HG03571 (cell line): Measurements from ENCODE around the gene ATP6V0D1.

Source experiments
- ATAC-seq: cut with Tn5 transposase; IDR thresholded peaks from one replicate; pipeline ENCODE4 v1.9.1; 2021; ENCODE audit not compliant: unreplicated experiment

ATP6V0D1 gene

GRCh38 chr16:67409631-67410030 lies 71.3 kb downstream of the ATP6V0D1 start:
- ATAC-seq = no peak

DNA sequence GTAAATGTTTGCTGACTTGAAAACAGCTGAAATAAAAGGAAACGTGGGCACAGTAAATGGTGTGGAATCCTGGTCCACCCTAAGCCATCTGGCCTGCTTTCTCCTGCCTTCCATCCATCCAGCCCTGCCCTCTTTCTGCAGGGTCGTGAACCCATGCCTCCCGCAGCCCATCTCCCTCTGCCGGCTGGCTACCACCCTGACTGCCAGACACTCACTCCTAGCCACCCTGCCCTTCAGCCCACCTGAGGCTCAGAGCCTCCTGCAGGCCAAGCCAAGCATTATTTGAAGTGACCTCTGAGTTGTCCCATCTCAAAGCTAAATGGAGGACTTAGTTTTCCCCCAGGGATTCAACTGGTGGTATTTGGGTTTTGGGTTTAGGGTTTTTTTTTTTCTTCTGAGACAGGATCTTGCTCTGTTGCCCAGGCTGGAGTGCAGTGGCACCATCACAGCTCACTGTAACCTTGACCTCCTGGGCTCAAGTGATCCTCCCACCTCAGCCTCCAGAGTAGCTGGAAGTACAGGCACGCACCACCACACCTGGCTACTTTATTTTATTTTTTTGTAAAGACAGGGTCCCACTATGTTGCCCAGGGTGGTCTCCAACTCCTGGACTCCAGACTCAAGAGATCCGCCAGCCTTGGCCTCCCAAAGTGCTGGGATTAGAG lies 73.0 kb downstream of the ATP6V0D1 start:
- no peak for ATAC-seq

GRCh38 chr16:67407176-67407787 lies 73.7 kb downstream of the ATP6V0D1 start:
- ATAC-seq = no peak

DNA sequence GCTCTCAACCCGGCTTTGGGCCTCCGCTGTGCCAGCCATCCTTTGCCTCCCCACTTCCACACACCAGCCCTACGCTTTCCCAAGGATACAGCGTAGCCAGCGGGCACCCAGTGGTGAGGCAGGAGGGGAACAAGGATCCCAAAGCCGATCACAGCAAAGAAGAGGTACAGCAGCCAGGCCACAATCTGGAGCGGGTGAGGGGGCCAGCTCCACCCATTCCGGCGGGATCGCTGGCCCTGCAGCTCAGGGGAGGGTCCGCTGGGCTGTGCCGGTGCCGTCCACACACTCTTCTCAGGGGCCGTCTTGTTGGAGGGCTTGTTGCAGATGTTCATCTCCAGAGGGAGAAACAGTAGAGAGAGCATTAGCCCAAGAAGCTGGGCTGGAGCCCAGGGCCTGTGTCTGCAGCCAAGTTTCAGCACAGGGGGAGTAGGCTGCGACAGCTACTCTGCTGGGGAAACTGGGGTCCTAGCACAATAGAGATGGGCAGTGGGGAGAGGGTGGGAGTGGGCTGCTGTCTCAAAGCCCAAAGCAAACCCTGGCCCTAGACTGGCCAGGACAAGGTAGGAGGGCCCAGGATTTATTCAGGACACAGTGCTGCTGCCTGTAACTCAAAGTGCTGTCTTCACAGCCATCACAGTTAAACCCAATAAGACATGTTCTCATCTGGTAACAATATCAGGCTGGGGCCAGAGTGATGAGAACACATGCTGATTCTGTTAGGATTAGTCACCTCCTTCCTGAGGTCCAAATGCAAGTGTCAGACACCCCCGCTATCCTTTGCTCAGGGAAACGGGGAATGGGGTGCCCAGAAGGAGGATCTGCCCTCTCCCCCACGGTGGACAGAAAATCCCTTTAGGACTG lies 74.6 kb downstream of the ATP6V0D1 start:
- no peak for ATAC-seq

- no peak for ATAC-seq
These were observed 75.6 kb downstream of the ATP6V0D1 start for GRCh38 chr16:67405336-67405735.

GRCh38 chr16:67404740-67405226 lies 76.2 kb downstream of the ATP6V0D1 start:
- ATAC-seq = no peak

GRCh38 chr16:67403976-67404555 lies 76.9 kb downstream of the ATP6V0D1 start:
- ATAC-seq = no peak

GRCh38 chr16:67400901-67401300 lies 80.1 kb downstream of the ATP6V0D1 start:
- no peak for ATAC-seq

DNA sequence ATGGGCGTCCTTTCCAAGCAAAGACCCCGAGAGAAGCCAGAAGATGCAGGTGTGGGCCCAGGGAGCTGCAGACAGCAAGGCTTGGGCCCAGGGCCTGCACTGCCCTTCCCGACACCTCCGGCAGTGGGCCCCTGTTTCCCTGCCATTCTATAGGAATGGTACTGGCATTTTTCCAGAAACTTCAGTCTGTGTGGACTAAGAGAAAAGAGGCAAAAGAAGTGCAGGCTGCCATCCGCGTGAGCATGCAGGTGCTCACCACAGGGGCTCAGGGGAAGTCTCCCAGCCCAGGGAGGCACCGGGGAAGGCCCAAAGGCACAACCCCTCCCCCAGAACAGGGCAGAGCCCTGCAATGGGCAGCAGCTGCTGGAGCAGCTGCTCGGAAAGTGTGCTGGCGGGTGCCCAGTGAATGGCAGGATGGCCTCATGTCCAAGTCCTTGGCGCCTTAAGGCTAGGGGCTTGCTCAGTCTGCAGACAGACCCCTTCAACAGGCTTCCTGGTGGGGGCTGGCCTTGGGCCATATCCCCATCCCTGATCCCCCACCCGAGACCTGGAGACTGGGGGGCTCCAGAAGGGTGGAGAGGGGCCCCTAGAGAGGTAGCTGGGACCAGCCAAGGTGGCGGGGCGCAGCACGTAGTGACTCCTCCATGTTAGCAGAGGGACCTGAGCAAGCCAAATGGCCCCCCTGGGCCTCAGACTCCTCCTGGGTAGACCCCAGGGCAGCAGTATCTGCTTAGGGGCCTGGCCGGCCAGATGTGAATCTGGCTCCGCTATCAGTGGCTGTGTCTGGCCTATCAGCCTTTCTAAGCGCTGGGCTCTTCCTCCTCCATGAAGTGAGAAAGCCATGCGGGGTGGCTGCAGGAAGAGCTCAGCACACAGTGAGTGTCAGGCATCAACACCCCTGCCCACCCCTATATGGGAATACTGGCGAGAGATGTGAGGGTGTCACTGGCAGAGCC lies 80.9 kb downstream of the ATP6V0D1 start:
- no peak for ATAC-seq

DNA sequence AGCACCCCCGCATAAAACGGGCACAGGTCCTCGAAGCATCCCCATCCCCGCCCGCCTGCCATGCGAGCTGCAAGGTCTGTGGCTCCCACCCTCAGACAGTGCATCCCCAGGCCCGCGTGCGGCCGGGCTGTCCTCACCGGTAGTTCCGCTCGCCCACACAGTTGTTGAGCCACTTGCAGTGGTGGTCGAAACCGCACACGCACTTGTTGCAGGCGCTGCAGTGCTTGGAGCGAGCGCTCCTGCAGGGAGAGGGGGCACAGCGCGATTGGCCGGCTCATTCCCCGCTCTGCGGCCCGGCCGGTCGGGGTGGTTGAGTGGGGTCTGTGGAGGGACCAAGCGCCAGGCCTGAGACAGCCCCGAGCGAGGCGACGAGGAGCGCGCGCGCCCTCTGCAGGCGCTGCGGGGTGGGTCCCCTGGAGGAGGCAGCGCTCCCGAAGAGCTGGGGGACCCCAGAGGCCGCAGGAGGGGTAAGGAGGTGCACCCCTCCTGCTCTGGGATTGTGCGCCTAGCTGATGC lies 81.7 kb downstream of the ATP6V0D1 start:
- no peak for ATAC-seq

GRCh38 chr16:67398546-67399217 lies 82.3 kb downstream of the ATP6V0D1 start:
- no peak for ATAC-seq

- no peak for ATAC-seq
These were observed 83.0 kb downstream of the ATP6V0D1 start for GRCh38 chr16:67397812-67398545.

- no peak for ATAC-seq
These were observed 83.7 kb downstream of the ATP6V0D1 start for GRCh38 chr16:67397036-67397801.

DNA sequence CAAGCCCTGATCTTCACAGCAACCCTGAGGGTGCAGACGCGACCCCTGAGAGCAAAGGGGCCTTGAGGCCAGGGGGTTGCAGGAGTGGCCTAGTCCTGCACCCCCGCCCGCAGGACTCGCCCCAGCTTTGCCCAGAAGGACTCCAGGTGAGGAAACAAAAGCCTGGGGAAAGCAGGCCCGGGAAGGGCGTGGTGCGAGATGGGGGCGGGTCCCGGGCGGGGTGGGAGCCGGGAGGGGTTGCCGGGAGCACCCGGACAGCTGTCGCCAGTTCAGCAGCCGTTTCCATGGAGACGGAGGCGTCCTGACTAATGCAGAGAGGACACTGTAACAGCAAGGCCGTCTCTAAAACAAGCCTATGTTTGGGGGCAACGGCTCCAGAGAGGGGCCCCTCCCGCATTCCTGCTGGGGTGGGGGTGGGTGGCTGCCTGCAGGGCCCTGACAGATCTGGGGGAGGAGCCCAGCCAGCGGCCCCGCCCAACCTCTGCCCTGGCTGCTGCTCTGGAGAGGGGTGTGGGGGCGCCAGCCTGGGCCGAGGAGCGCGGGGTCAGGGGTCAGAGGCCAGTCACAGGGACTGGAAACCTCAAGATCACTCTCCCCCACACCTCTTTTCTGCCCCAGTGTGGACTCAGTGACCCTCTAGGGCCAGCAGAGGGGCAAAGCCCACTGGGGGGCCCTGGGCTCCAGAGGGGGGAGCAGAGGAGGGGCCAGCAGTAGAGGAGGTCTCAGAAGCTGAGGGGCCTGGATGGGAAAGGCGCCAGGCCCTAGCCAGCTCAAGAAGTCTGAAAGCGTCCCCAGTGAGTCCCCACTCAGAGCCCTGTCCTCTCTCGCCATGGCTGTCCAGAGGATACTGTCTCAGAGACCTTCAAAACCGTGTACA lies 84.6 kb downstream of the ATP6V0D1 start:
- no peak for ATAC-seq

DNA sequence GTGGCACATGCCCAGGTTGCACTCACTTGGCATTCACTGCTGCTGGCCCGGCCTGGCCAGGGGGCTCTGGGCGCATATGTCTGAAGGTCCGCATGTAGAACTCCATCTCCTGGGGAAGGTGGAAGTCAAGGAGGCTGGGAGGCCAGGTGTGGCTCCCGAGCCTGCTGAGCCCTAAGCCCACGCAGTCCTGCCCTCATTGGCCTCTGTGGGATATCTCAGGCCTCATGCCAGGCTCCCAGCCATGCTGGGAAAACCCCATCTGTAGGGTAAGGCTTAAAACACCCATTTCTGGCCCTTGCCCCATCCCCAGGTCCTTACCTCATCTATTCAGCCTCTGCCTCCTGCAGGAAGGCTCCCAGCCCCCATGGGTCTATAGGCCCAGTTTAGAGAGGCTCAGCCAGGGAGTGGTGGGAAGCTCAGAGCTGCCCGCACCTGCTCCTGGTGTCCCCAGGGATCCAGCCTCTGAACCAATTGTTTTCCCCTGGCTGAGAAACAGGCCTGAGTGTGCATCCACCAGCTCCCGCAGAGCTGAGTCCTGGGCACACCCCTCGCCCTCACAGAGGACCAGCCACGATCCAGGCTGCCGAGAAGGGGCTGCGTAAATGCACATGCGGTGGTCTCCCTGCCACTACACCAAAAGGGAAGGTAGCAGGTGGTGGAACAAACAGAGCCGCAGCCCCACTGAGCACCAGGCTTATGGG lies 85.3 kb downstream of the ATP6V0D1 start:
- ATAC-seq = no peak

DNA sequence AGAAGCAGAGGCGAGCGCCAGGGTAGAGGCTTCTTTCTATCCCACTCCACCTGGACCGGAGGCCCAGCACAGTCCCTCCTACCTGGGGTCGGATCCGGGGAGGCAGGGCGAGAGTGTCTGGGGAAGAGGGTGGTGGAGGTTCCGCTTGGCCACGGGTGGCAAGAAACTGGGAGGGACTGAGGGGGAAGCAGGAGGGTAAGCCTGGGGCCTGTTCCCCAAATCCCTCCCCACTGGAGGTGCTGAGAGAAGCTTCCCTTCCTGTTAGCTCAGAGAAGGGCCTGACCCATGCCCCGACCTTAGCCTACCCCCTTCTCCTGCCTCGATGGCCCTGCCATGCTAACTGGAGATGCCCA lies 85.9 kb downstream of the ATP6V0D1 start:
- ATAC-seq = no peak
